HL-60 (cell line): Measurements from ENCODE around the gene GON4L.
"Not testable (repeated sequence)": the region's sequence is repeated elsewhere in the genome, so short reads cannot be mapped to it uniquely, and the experiment has no call there.

ENCODE experiments used
- DNase-seq, 2 experiments: peaks; one replicate each; pipeline ENCODE4 v3.0.0-alpha.2; 2010 to 2020; ENCODE audit warnings: low read depth in 1 of 2, low spot score in 1 of 2
- H3K27ac ChIP-seq: fragments of 250-450 bp; sonication (Bioruptor Pico); replicated peaks from 2 replicates; pipeline ENCODE4 v1.5.1; 2020; ENCODE audit warnings: mild to moderate bottlenecking, moderate library complexity
- H3K27me3 ChIP-seq: fragments of 250-450 bp; sonication (Bioruptor Pico); 2 replicates; pipeline ENCODE4 v1.5.1; 2021; ENCODE audit warnings: mild to moderate bottlenecking, moderate library complexity; ENCODE audit not compliant: insufficient read depth, poor library complexity, severe bottlenecking
- H3K4me3 ChIP-seq: replicated peaks from 2 replicates; pipeline ENCODE4 v1.5.1; 2011; ENCODE audit warnings: mild to moderate bottlenecking, control low read depth, low read length; ENCODE audit not compliant: insufficient read depth
- GABPA ChIP-seq: IDR thresholded peaks from 2 replicates; pipeline ENCODE4 v1.6.1; 2012; ENCODE audit warnings: low read depth
- POLR2AphosphoS5 ChIP-seq: IDR thresholded peaks from 2 replicates; pipeline ENCODE4 v1.6.1; 2012; ENCODE audit warnings: low read depth
- SPI1 ChIP-seq: IDR thresholded peaks from 2 replicates; pipeline ENCODE4 v1.6.1; 2012; ENCODE audit warnings: low read depth, mild to moderate bottlenecking, borderline replicate concordance
- TF ChIP-seq, protein P1 (sequence below): IDR thresholded peaks from 2 replicates; pipeline ENCODE4 v1.6.1; 2012; ENCODE audit warnings: low read depth; ENCODE audit not compliant: insufficient replicate concordance
- TF ChIP-seq, protein P2 (sequence below): IDR thresholded peaks from one replicate; pipeline ENCODE4 v1.5.1; 2011; ENCODE audit warnings: low read length, control low read depth, inconsistent platforms; ENCODE audit not compliant: insufficient read depth

Gene GON4L

GRCh38 chr1:155706139-155706538 lies 150.9 kb downstream of the GON4L start:
- TF ChIP-seq, protein P1, sequence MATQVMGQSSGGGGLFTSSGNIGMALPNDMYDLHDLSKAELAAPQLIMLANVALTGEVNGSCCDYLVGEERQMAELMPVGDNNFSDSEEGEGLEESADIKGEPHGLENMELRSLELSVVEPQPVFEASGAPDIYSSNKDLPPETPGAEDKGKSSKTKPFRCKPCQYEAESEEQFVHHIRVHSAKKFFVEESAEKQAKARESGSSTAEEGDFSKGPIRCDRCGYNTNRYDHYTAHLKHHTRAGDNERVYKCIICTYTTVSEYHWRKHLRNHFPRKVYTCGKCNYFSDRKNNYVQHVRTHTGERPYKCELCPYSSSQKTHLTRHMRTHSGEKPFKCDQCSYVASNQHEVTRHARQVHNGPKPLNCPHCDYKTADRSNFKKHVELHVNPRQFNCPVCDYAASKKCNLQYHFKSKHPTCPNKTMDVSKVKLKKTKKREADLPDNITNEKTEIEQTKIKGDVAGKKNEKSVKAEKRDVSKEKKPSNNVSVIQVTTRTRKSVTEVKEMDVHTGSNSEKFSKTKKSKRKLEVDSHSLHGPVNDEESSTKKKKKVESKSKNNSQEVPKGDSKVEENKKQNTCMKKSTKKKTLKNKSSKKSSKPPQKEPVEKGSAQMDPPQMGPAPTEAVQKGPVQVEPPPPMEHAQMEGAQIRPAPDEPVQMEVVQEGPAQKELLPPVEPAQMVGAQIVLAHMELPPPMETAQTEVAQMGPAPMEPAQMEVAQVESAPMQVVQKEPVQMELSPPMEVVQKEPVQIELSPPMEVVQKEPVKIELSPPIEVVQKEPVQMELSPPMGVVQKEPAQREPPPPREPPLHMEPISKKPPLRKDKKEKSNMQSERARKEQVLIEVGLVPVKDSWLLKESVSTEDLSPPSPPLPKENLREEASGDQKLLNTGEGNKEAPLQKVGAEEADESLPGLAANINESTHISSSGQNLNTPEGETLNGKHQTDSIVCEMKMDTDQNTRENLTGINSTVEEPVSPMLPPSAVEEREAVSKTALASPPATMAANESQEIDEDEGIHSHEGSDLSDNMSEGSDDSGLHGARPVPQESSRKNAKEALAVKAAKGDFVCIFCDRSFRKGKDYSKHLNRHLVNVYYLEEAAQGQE: no peak
- TF ChIP-seq, protein P2, sequence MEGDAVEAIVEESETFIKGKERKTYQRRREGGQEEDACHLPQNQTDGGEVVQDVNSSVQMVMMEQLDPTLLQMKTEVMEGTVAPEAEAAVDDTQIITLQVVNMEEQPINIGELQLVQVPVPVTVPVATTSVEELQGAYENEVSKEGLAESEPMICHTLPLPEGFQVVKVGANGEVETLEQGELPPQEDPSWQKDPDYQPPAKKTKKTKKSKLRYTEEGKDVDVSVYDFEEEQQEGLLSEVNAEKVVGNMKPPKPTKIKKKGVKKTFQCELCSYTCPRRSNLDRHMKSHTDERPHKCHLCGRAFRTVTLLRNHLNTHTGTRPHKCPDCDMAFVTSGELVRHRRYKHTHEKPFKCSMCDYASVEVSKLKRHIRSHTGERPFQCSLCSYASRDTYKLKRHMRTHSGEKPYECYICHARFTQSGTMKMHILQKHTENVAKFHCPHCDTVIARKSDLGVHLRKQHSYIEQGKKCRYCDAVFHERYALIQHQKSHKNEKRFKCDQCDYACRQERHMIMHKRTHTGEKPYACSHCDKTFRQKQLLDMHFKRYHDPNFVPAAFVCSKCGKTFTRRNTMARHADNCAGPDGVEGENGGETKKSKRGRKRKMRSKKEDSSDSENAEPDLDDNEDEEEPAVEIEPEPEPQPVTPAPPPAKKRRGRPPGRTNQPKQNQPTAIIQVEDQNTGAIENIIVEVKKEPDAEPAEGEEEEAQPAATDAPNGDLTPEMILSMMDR: no peak
- TF ChIP-seq SPI1 (no peak), POLR2AphosphoS5 (no peak), GABPA (no peak)
- no peak overlapping the region for H3K4me3 ChIP-seq
- H3K27me3 ChIP-seq: no peaks in the 10 kb centered on the region
- H3K27ac ChIP-seq: no peak overlapping the region
- no peak for DNase-seq

- H3K27me3 ChIP-seq, DNase-seq, H3K27ac ChIP-seq, H3K4me3 ChIP-seq: not testable (repeated sequence)
Measured at GRCh38 chr1:155704414-155704813, 152.6 kb downstream of the GON4L start.

GRCh38 chr1:155703216-155703615 lies 153.8 kb downstream of the GON4L start:
- Histone ChIP-seq H3K27ac (no peak overlapping the region), H3K4me3 (no peak overlapping the region), H3K27me3 (no peaks in the 10 kb centered on the region)
- TF ChIP-seq, protein P1: no peak
- TF ChIP-seq SPI1: no peak
- TF ChIP-seq GABPA: no peak
- TF ChIP-seq, protein P2: no peak
- TF ChIP-seq POLR2AphosphoS5: no peak
- no peak for DNase-seq

GRCh38 chr1:155701675-155702074 lies 155.3 kb downstream of the GON4L start:
- not testable (repeated sequence) for H3K4me3 ChIP-seq, H3K27me3 ChIP-seq, H3K27ac ChIP-seq, DNase-seq
